Stimulated activated naive B cell treated with anti-CD40 and anti-IgM and Interleukin-4, amounts not matched to agents 10 μg/mL and 1 μg/mL and 100 μg/mL, for 72 hours (primary cell): ENCODE data around the gene GCK.
"Not testable (repeated sequence)": the region's sequence is repeated elsewhere in the genome, so short reads cannot be mapped to it uniquely, and the experiment has no call there.

Source experiments
- ATAC-seq, 2 donors: fragments of 150-1000 bp; cut with Tn5 transposase; replicated peaks; 2 replicates each; pipeline ENCODE4 v1.10.0; 2021; ENCODE audit warnings: moderate library complexity in 1 of 2
- DNase-seq: peaks from one replicate; pipeline ENCODE4 v3.0.0; 2021
- H3K27ac Mint-ChIP-seq: one replicate; pipeline ENCODE4 v1.8.0; 2022; ENCODE audit warnings: mild to moderate bottlenecking, mixed read lengths
- H3K27me3 Mint-ChIP-seq, 2 donors: one replicate each; pipeline ENCODE4 v1.8.0; 2022; ENCODE audit warnings: mixed read lengths in 2 of 2
- H3K36me3 Mint-ChIP-seq, 2 donors: one replicate each; pipeline ENCODE4 v1.8.0; 2022; ENCODE audit warnings: mixed read lengths in 2 of 2, mild to moderate bottlenecking in 1 of 2
- H3K4me1 Mint-ChIP-seq, 2 donors: one replicate each; pipeline ENCODE4 v1.8.0; 2022; ENCODE audit warnings: mixed read lengths in 2 of 2, mild to moderate bottlenecking in 1 of 2
- H3K4me3 Mint-ChIP-seq, 2 donors: one replicate each; pipeline ENCODE4 v1.8.0; 2022; ENCODE audit warnings: mild to moderate bottlenecking in 2 of 2, mixed read lengths in 2 of 2, moderate library complexity in 1 of 2
- H3K9me3 Mint-ChIP-seq, 2 donors: one replicate each; pipeline ENCODE4 v1.8.0; 2022; ENCODE audit warnings: mixed read lengths in 2 of 2, mild to moderate bottlenecking in 1 of 2

GCK gene

GRCh38 chr7:44131173-44132029, 57.8 kb downstream of the GCK start:
- ATAC-seq, result peak; percentile 49 to 58
- peaks cover 9% of the 10 kb centered on the region in 2 donors for H3K9me3 Mint-ChIP-seq
- no peak overlapping the region for H3K4me3 Mint-ChIP-seq
- no peaks in the 10 kb centered on the region for H3K27me3 Mint-ChIP-seq
- no peak overlapping the region for H3K27ac Mint-ChIP-seq
- DNase-seq, result no peak
- H3K36me3 Mint-ChIP-seq, result peaks cover 4% of the 10 kb centered on the region in 2 donors
- no peaks in the 10 kb centered on the region for H3K4me1 Mint-ChIP-seq

- Mint-ChIP-seq H3K36me3 (peaks cover 4% of the 10 kb centered on the region in 2 donors), H3K4me1 (peaks cover 3 to 5% of the 10 kb centered on the region in 2 donors), H3K9me3 (peaks cover 9% of the 10 kb centered on the region in 2 donors), H3K27ac (no peak overlapping the region), H3K27me3 (no peaks in the 10 kb centered on the region), H3K4me3 (no peak overlapping the region)
- DNase-seq, result no peak
- no peak for ATAC-seq
These were observed 60.3 kb downstream of the GCK start for GRCh38 chr7:44128721-44129582.

- Mint-ChIP-seq H3K9me3 (peaks cover 9% of the 10 kb centered on the region in 2 donors), H3K4me3 (no peak overlapping the region)
These were observed 62.1 kb downstream of the GCK start for GRCh38 chr7:44127161-44127560.

GRCh38 chr7:44126574-44126973, 62.7 kb downstream of the GCK start:
- not testable (repeated sequence) for H3K9me3 Mint-ChIP-seq, DNase-seq, H3K27me3 Mint-ChIP-seq, ATAC-seq, H3K4me3 Mint-ChIP-seq, H3K27ac Mint-ChIP-seq
- Mint-ChIP-seq H3K36me3 (peaks cover 4 to 15% of the 10 kb centered on the region in 2 donors), H3K4me1 (peaks cover 10 to 19% of the 10 kb centered on the region in 2 donors)

More at GRCh38 chr7:44127161-44127560, 62.1 kb downstream of the GCK start:
- DNase-seq (no peak), ATAC-seq (no peak)
- H3K4me1 Mint-ChIP-seq, result peaks cover 7 to 13% of the 10 kb centered on the region in 2 donors
- no peaks in the 10 kb centered on the region for H3K27me3 Mint-ChIP-seq
- no peak overlapping the region for H3K27ac Mint-ChIP-seq
- peaks cover 4 to 11% of the 10 kb centered on the region in 2 donors for H3K36me3 Mint-ChIP-seq

- H3K27ac Mint-ChIP-seq, result no peak overlapping the region
- peaks cover 20 to 26% of the 10 kb centered on the region in 2 donors for H3K4me1 Mint-ChIP-seq
- DNase-seq (no peak), ATAC-seq (no peak)
- H3K27me3 Mint-ChIP-seq, result no peaks in the 10 kb centered on the region
- H3K4me3 Mint-ChIP-seq, result no peak overlapping the region
- peaks cover 14 to 30% of the 10 kb centered on the region in 2 donors for H3K36me3 Mint-ChIP-seq
- H3K9me3 Mint-ChIP-seq, result peaks cover 9% of the 10 kb centered on the region in 2 donors
These were observed 64.4 kb downstream of the GCK start for GRCh38 chr7:44124822-44125202.

- no peaks in the 10 kb centered on the region for H3K27me3 Mint-ChIP-seq
- H3K4me3 Mint-ChIP-seq, result peak within 1 kb of the TSS; percentile 82 to 90
- H3K9me3 Mint-ChIP-seq, result peaks cover 9% of the 10 kb centered on the region in 2 donors
- peak; percentile 99 to 100 for ATAC-seq
- DNase-seq, result peak; percentile 96
- H3K27ac Mint-ChIP-seq, result peak within 1 kb of the TSS; percentile 90
- peaks cover 23 to 42% of the 10 kb centered on the region in 2 donors for H3K36me3 Mint-ChIP-seq
- peaks cover 25 to 39% of the 10 kb centered on the region in 2 donors for H3K4me1 Mint-ChIP-seq
These were observed 65.8 kb downstream of the GCK start, which contains the start of gene POLD2 for GRCh38 chr7:44123190-44124003. Gene POLD2, minus strand, starts transcription at chr7:44123548. Its CDS starts 1,495 bp downstream, at chr7:44122053.

- ATAC-seq (no peak), DNase-seq (no peak)
- Mint-ChIP-seq H3K4me3 (peak overlapping the region; percentile 82 to 90), H3K4me1 (peaks cover 28 to 48% of the 10 kb centered on the region in 2 donors), H3K36me3 (peaks cover 29 to 49% of the 10 kb centered on the region in 2 donors), H3K27me3 (no peaks in the 10 kb centered on the region), H3K27ac (peak overlapping the region; percentile 87), H3K9me3 (peaks cover 3 to 4% of the 10 kb centered on the region in 2 donors)
These were observed 66.7 kb downstream of the GCK start for GRCh38 chr7:44122529-44122928.

- H3K36me3 Mint-ChIP-seq, result peaks cover 31 to 52% of the 10 kb centered on the region in 2 donors
These were observed 67.3 kb downstream of the GCK start for GRCh38 chr7:44121761-44122420.

GRCh38 chr7:44120395-44120794, 68.8 kb downstream of the GCK start:
- H3K27me3 Mint-ChIP-seq, result no peaks in the 10 kb centered on the region
- H3K36me3 Mint-ChIP-seq, result peaks cover 37 to 63% of the 10 kb centered on the region in 2 donors
- H3K4me3 Mint-ChIP-seq, result no peak overlapping the region
- ATAC-seq (no peak), DNase-seq (no peak)
- no peaks in the 10 kb centered on the region for H3K9me3 Mint-ChIP-seq
- H3K4me1 Mint-ChIP-seq, result peaks cover 28 to 60% of the 10 kb centered on the region in 2 donors
- no peak overlapping the region for H3K27ac Mint-ChIP-seq

More at GRCh38 chr7:44121761-44122420, 67.3 kb downstream of the GCK start:
- H3K4me3 Mint-ChIP-seq, result peak overlapping the region; percentile 40 to 90
- peaks cover 0 to 1% of the 10 kb centered on the region in 2 donors for H3K9me3 Mint-ChIP-seq
- ATAC-seq (no peak), DNase-seq (no peak)
- H3K27ac Mint-ChIP-seq, result no peak overlapping the region
- no peaks in the 10 kb centered on the region for H3K27me3 Mint-ChIP-seq
- H3K4me1 Mint-ChIP-seq, result peaks cover 28 to 54% of the 10 kb centered on the region in 2 donors

GRCh38 chr7:44119829-44120380, 69.3 kb downstream of the GCK start:
- Mint-ChIP-seq H3K4me1 (peaks cover 28 to 60% of the 10 kb centered on the region in 2 donors), H3K27ac (no peak overlapping the region), H3K9me3 (no peaks in the 10 kb centered on the region), H3K27me3 (no peaks in the 10 kb centered on the region), H3K4me3 (no peak overlapping the region), H3K36me3 (peaks cover 37 to 67% of the 10 kb centered on the region in 2 donors)
- DNase-seq (no peak), ATAC-seq (no peak)

GRCh38 chr7:44117801-44118429, 71.3 kb downstream of the GCK start:
- H3K4me3 Mint-ChIP-seq, result no peak overlapping the region
- peaks cover 51 to 85% of the 10 kb centered on the region in 2 donors for H3K36me3 Mint-ChIP-seq
- H3K4me1 Mint-ChIP-seq, result peaks cover 25 to 61% of the 10 kb centered on the region in 2 donors
- DNase-seq (no peak), ATAC-seq (no peak)
- no peaks in the 10 kb centered on the region for H3K27me3 Mint-ChIP-seq
- H3K9me3 Mint-ChIP-seq, result no peaks in the 10 kb centered on the region
- no peak overlapping the region for H3K27ac Mint-ChIP-seq

- H3K9me3 Mint-ChIP-seq, result no peaks in the 10 kb centered on the region
- DNase-seq (no peak), ATAC-seq (no peak)
- H3K4me3 Mint-ChIP-seq, result no peak overlapping the region
- peak overlapping the region; percentile 20 for H3K27ac Mint-ChIP-seq
- peaks cover 21 to 52% of the 10 kb centered on the region in 2 donors for H3K4me1 Mint-ChIP-seq
- H3K27me3 Mint-ChIP-seq, result no peaks in the 10 kb centered on the region
- H3K36me3 Mint-ChIP-seq, result peaks cover 60 to 86% of the 10 kb centered on the region in 2 donors
These were observed 72.2 kb downstream of the GCK start for GRCh38 chr7:44116789-44117666.
